HG02840 (cell line): ENCODE measurements around the gene ELFN2.

Source experiments
- ATAC-seq: cut with Tn5 transposase; IDR thresholded peaks from one replicate; pipeline ENCODE4 v1.9.1; 2021; ENCODE audit warnings: mild to moderate bottlenecking, moderate library complexity, moderate number of reproducible peaks; ENCODE audit not compliant: unreplicated experiment, low FRiP score

The ELFN2 gene

GRCh38 chr22:37428649-37429586 lies 1.6 kb upstream of the ELFN2 start:
- no peak for ATAC-seq

GRCh38 chr22:37427711-37428635 lies 694 bp upstream of the ELFN2 start:
- no peak for ATAC-seq

GRCh38 chr22:37426706-37427134 lies 559 bp downstream of the ELFN2 start:
- no peak for ATAC-seq

GRCh38 chr22:37425800-37426705 lies 1.2 kb downstream of the ELFN2 start:
- ATAC-seq, result no peak

- ATAC-seq, result no peak
Observed at GRCh38 chr22:37425369-37425768, 1.9 kb downstream of the ELFN2 start.

- ATAC-seq, result no peak
Observed at GRCh38 chr22:37423283-37423682, 4.0 kb downstream of the ELFN2 start.

- no peak for ATAC-seq
Observed at GRCh38 chr22:37421468-37421877, 5.8 kb downstream of the ELFN2 start.

GRCh38 chr22:37420686-37421467 lies 6.4 kb downstream of the ELFN2 start:
- ATAC-seq, result no peak

GRCh38 chr22:37419969-37420685 lies 7.2 kb downstream of the ELFN2 start:
- no peak for ATAC-seq

- no peak for ATAC-seq
Observed at GRCh38 chr22:37419370-37419968, 7.8 kb downstream of the ELFN2 start.

- ATAC-seq, result no peak
Observed at GRCh38 chr22:37418627-37419369, 8.5 kb downstream of the ELFN2 start.

GRCh38 chr22:37417677-37418348 lies 9.5 kb downstream of the ELFN2 start:
- ATAC-seq, result no peak

- ATAC-seq, result no peak
Observed at GRCh38 chr22:37417264-37417663, 10.0 kb downstream of the ELFN2 start.

GRCh38 chr22:37416827-37417226 lies 10.5 kb downstream of the ELFN2 start:
- ATAC-seq, result no peak

- no peak for ATAC-seq
Observed at GRCh38 chr22:37416389-37416788, 10.9 kb downstream of the ELFN2 start.

- ATAC-seq, result no peak
Observed at GRCh38 chr22:37415210-37415609, 12.1 kb downstream of the ELFN2 start.

GRCh38 chr22:37414288-37414687 lies 13.0 kb downstream of the ELFN2 start:
- ATAC-seq, result no peak
